ENCODE results near the gene ASXL2. TPM values are rescaled to one million over a fixed set of nuclear protein-coding genes. Genes with fewer than 3 reads are reported as not detected.

The ASXL2 gene
- total and polyA plus RNA-seq, 7 donors: 1.8 to 15.5 (median 10.7) TPM

- no peak overlapping the region for H3K4me3 ChIP-seq
- no peaks in the 10 kb centered on the region for H3K27me3 ChIP-seq
- peaks cover 0 to 31% (median 17%) of the 10 kb centered on the region in 4 donors for H3K36me3 ChIP-seq
- 92 to 94% methylated on average over 2 of the region's 2 CpGs for WGBS, 2 donors
- no peak for TF ChIP-seq CTCF (IDR thresholded peaks at IDR 0.05)
- TF ChIP-seq POLR2A (IDR thresholded peaks at IDR 0.05): no peak
- TF ChIP-seq EP300 (IDR thresholded peaks at IDR 0.05): no peak
- TF ChIP-seq POLR2AphosphoS5 (IDR thresholded peaks at IDR 0.05): no peak
- no peaks in the 10 kb centered on the region for H3K9me3 ChIP-seq
- DNase-seq: no peak
- no peak overlapping the region for H3K27ac ChIP-seq
- intact Hi-C loops (cut with DNase I): no loop called here
- H3K4me1 ChIP-seq: peaks cover 0 to under 1% (median 0%) of the 10 kb centered on the region in 4 donors
These were observed 70.3 kb downstream of the ASXL2 start for GRCh38 chr2:25808006-25808383.

- intact Hi-C loops (cut with DNase I): no loop called here
- Histone ChIP-seq H3K4me1 (no peaks in the 10 kb centered on the region), H3K36me3 (peaks cover 0 to 40% (median 17%) of the 10 kb centered on the region in 4 donors), H3K4me3 (no peak overlapping the region), H3K27ac (no peak overlapping the region), H3K9me3 (no peaks in the 10 kb centered on the region), H3K27me3 (no peaks in the 10 kb centered on the region)
- TF ChIP-seq EP300 (IDR thresholded peaks at IDR 0.05) (no peak), POLR2AphosphoS5 (IDR thresholded peaks at IDR 0.05) (no peak), CTCF (IDR thresholded peaks at IDR 0.05) (no peak), POLR2A (IDR thresholded peaks at IDR 0.05) (no peak)
- DNase-seq: no peak
- WGBS, 2 donors: 82 to 97% methylated on average over 1 of the region's 1 CpG
These were observed 71.3 kb downstream of the ASXL2 start for GRCh38 chr2:25806941-25807340.

- H3K27me3 ChIP-seq: no peaks in the 10 kb centered on the region
- intact Hi-C loops (cut with DNase I): no loop called here
- DNase-seq: no peak
- H3K4me1 ChIP-seq: no peaks in the 10 kb centered on the region
- no peak overlapping the region for H3K27ac ChIP-seq
- peaks cover 0 to 40% (median 17%) of the 10 kb centered on the region in 4 donors for H3K36me3 ChIP-seq
- TF ChIP-seq POLR2AphosphoS5 (IDR thresholded peaks at IDR 0.05) (no peak), CTCF (IDR thresholded peaks at IDR 0.05) (no peak), EP300 (IDR thresholded peaks at IDR 0.05) (no peak), POLR2A (IDR thresholded peaks at IDR 0.05) (no peak)
- H3K4me3 ChIP-seq: no peak overlapping the region
- no peaks in the 10 kb centered on the region for H3K9me3 ChIP-seq
- WGBS, 2 donors: 51 to 71% methylated on average over 2 of the region's 2 CpGs
These were observed 72.3 kb downstream of the ASXL2 start for GRCh38 chr2:25805987-25806386.

GRCh38 chr2:25804338-25804737 lies 73.9 kb downstream of the ASXL2 start:
- intact Hi-C loops (cut with DNase I): no loop called here
- H3K27me3 ChIP-seq: no peaks in the 10 kb centered on the region
- no peaks in the 10 kb centered on the region for H3K4me1 ChIP-seq
- WGBS, 2 donors: 89 to 91% methylated on average over 3 of the region's 3 CpGs
- peaks cover 0 to 44% (median 17%) of the 10 kb centered on the region in 4 donors for H3K36me3 ChIP-seq
- H3K27ac ChIP-seq: no peak overlapping the region
- no peak overlapping the region for H3K4me3 ChIP-seq
- DNase-seq: no peak
- no peak for TF ChIP-seq EP300 (IDR thresholded peaks at IDR 0.05)
- no peak for TF ChIP-seq POLR2A (IDR thresholded peaks at IDR 0.05)
- TF ChIP-seq POLR2AphosphoS5 (IDR thresholded peaks at IDR 0.05): no peak
- no peaks in the 10 kb centered on the region for H3K9me3 ChIP-seq

- intact Hi-C loops (cut with DNase I): no loop called here
- WGBS, 2 donors: 37 to 69% methylated on average over 1 of the region's 1 CpG
- Histone ChIP-seq H3K36me3 (peaks cover 5 to 58% (median 14%) of the 10 kb centered on the region in 4 donors), H3K27ac (no peak overlapping the region), H3K27me3 (no peaks in the 10 kb centered on the region), H3K4me1 (no peaks in the 10 kb centered on the region), H3K4me3 (no peak overlapping the region), H3K9me3 (no peaks in the 10 kb centered on the region)
- no peak for DNase-seq
- TF ChIP-seq POLR2AphosphoS5 (IDR thresholded peaks at IDR 0.05): no peak
- TF ChIP-seq EP300 (IDR thresholded peaks at IDR 0.05): no peak
- TF ChIP-seq CTCF (IDR thresholded peaks at IDR 0.05): no peak
- no peak for TF ChIP-seq POLR2A (IDR thresholded peaks at IDR 0.05)
These were observed 79.0 kb downstream of the ASXL2 start for GRCh38 chr2:25799301-25799700.
